Suprapubic skin (tissue), 4 donors: ENCODE results near the gene JAKMIP3. TPM values are rescaled to one million over a fixed set of nuclear protein-coding genes. Genes with fewer than 3 reads are reported as not detected.

Source experiments
- DNase-seq, 2 donors: peaks; one replicate each; pipeline ENCODE4 v3.0.0-alpha.2; 2019; ENCODE audit warnings: low spot score in 2 of 2
- H3K27ac ChIP-seq: fragments of 200-600 bp; sonication (generic); one replicate; pipeline ENCODE4 v1.5.1; 2019
- H3K27me3 ChIP-seq: fragments of 200-600 bp; sonication (generic); one replicate; pipeline ENCODE4 v1.5.1; 2019
- H3K36me3 ChIP-seq: fragments of 200-600 bp; sonication (generic); one replicate; pipeline ENCODE4 v1.5.1; 2019
- H3K4me1 ChIP-seq: fragments of 200-600 bp; sonication (generic); one replicate; pipeline ENCODE4 v1.5.1; 2019
- H3K4me3 ChIP-seq: fragments of 200-600 bp; sonication (generic); one replicate; pipeline ENCODE4 v1.5.1; 2019; ENCODE audit warnings: mild to moderate bottlenecking
- H3K9me3 ChIP-seq: fragments of 200-600 bp; sonication (generic); one replicate; pipeline ENCODE4 v1.5.1; 2019
- EP300 ChIP-seq: sonication (generic); formaldehyde crosslinking; IDR thresholded peaks from one replicate; pipeline ENCODE4 v1.6.1; 2017; ENCODE audit warnings: antibody characterized with exemption
- POLR2A ChIP-seq, 2 donors: fragments of 450-650 bp; IDR thresholded peaks; one replicate each; pipeline ENCODE4 v1.6.1; 2017; ENCODE audit warnings: antibody characterized with exemption in 2 of 2, mild to moderate bottlenecking in 2 of 2, moderate library complexity in 2 of 2
- POLR2AphosphoS5 ChIP-seq, 3 donors: sonication (generic); formaldehyde crosslinking; IDR thresholded peaks; one replicate each; pipeline ENCODE4 v1.6.1; 2017; ENCODE audit warnings: antibody characterized with exemption in 3 of 3
- WGBS: methylation state at CpG from one replicate; pipeline ENCODE4 v1.1.5; 2018; 5-methylcytosine and 5-hydroxymethylcytosine counted together
- total RNA-seq, 4 donors: library from RNA; depleted of rRNA; stranded (reverse); fragments of >200 nt; gene quantifications; one replicate each; pipeline ENCODE4 v1.1.0, GENCODE V29; 2016
- TF ChIP-seq, protein P1 (sequence below), 2 donors: fragments of 200-600 bp in 1 of 2; fragments of 450-650 bp in 1 of 2; sonication (generic) in 1 of 2; IDR thresholded peaks; one replicate each; pipeline ENCODE4 v1.5.1; 2016 to 2019; ENCODE audit warnings: antibody characterized with exemption in 2 of 2, mild to moderate bottlenecking in 1 of 2, moderate library complexity in 1 of 2

Gene JAKMIP3
- total RNA-seq, 4 donors from 2014 or later = 0.15 to 2.4 (median 0.51) TPM

DNA sequence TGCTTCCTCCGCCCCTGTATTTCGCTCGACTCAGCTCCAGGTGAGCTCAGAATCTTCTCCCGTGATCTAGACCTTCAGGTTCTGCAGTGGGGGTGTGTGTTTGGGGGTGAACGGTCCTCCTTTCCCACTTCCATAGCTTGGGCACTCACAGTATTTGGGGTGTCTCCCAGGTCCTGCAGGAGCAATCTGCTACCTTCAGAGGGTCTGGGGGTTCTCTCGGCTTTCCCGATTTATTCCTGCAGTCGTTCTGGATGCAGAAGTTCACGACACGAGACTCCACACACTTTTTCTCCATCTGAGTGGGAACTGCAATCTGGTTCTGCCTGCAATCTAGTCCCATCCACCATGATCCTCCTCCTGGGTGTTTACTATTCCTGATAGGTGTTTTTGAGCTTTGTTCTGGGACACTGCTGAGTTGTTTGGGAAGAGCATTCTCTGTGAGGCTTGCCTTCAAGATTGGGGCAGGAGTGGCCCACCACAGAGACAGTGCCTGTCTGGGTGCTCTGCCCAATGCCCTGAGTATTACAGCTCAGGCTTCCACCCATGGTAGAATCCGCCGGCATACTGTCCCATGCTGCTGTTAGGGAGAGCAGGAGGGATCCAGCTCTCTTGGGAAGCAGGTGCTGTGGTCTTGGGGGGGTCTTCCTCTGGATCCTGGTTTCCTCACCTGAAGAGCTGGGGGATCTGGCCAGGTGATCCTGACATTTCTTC, 29.8 kb downstream of the JAKMIP3 start:
- no peak for DNase-seq
- WGBS = 86% methylated on average over 12 of the region's 12 CpGs
- TF ChIP-seq POLR2AphosphoS5 (IDR thresholded peaks at IDR 0.05) = no peak
- no peak for TF ChIP-seq EP300
- TF ChIP-seq POLR2A (IDR thresholded peaks at IDR 0.05) = no peak
- TF ChIP-seq, protein P1, sequence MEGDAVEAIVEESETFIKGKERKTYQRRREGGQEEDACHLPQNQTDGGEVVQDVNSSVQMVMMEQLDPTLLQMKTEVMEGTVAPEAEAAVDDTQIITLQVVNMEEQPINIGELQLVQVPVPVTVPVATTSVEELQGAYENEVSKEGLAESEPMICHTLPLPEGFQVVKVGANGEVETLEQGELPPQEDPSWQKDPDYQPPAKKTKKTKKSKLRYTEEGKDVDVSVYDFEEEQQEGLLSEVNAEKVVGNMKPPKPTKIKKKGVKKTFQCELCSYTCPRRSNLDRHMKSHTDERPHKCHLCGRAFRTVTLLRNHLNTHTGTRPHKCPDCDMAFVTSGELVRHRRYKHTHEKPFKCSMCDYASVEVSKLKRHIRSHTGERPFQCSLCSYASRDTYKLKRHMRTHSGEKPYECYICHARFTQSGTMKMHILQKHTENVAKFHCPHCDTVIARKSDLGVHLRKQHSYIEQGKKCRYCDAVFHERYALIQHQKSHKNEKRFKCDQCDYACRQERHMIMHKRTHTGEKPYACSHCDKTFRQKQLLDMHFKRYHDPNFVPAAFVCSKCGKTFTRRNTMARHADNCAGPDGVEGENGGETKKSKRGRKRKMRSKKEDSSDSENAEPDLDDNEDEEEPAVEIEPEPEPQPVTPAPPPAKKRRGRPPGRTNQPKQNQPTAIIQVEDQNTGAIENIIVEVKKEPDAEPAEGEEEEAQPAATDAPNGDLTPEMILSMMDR (IDR thresholded peaks at IDR 0.05) = no peak

GRCh38 chr10:132096223-132096622, 30.5 kb downstream of the JAKMIP3 start:
- H3K27me3 ChIP-seq = peaks cover 3% of the 10 kb centered on the region
- H3K27ac ChIP-seq = no peak overlapping the region
- no peaks in the 10 kb centered on the region for H3K36me3 ChIP-seq
- H3K4me3 ChIP-seq = no peak overlapping the region
- no peak for TF ChIP-seq EP300
- TF ChIP-seq POLR2A (IDR thresholded peaks at IDR 0.05) = no peak
- no peak for TF ChIP-seq POLR2AphosphoS5 (IDR thresholded peaks at IDR 0.05)
- TF ChIP-seq, protein P1 (IDR thresholded peaks at IDR 0.05) = no peak
- no peaks in the 10 kb centered on the region for H3K4me1 ChIP-seq
- 35% methylated on average over 6 of the region's 6 CpGs for WGBS
- H3K9me3 ChIP-seq = no peaks in the 10 kb centered on the region
- DNase-seq = no peak

More for the DNA sequence above, 29.8 kb downstream of the JAKMIP3 start:
- Histone ChIP-seq H3K4me1 (no peaks in the 10 kb centered on the region), H3K4me3 (no peak overlapping the region), H3K36me3 (no peaks in the 10 kb centered on the region), H3K27ac (no peak overlapping the region), H3K9me3 (no peaks in the 10 kb centered on the region), H3K27me3 (peaks cover 3% of the 10 kb centered on the region)

DNA sequence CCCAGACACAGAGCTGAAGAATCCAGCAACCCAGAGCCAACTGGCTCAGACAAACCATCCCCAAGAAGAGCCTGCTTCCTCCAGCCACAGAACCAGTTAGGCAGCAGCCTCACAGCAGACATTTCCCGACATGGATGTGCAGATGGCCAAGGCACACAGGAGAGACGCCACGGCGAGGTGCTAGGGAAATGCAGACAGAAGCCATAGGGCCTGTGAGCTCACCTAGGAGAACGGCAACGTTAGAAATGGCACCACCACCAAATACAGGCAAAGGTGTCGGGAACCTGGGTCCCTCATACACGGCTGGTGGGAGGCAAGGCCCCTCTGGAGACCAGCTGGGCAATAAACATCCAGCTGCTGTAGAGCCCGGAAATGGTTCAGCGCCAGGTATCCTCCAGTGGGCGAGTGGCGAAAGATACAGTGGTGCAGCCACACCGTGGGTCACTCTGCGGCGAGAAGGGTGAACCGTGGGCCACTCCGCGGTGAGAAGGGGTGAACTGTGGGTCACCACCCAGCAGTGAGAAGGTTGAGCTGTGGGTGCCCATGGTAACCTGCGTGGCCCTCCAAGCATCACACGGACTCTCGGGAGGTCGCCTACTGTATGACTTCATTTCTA, 31.2 kb downstream of the JAKMIP3 start:
- DNase-seq = no peak
- 95% methylated on average over 17 of the region's 22 CpGs for WGBS
- no peaks in the 10 kb centered on the region for H3K4me1 ChIP-seq
- no peaks in the 10 kb centered on the region for H3K9me3 ChIP-seq
- H3K4me3 ChIP-seq = no peak overlapping the region
- TF ChIP-seq, protein P1 (IDR thresholded peaks at IDR 0.05) = no peak
- no peak for TF ChIP-seq POLR2AphosphoS5 (IDR thresholded peaks at IDR 0.05)
- no peak for TF ChIP-seq EP300
- no peak for TF ChIP-seq POLR2A (IDR thresholded peaks at IDR 0.05)
- no peaks in the 10 kb centered on the region for H3K36me3 ChIP-seq
- H3K27ac ChIP-seq = no peak overlapping the region
- peaks cover 3% of the 10 kb centered on the region for H3K27me3 ChIP-seq

- H3K4me1 ChIP-seq = no peaks in the 10 kb centered on the region
- TF ChIP-seq POLR2A (IDR thresholded peaks at IDR 0.05) (no peak), POLR2AphosphoS5 (IDR thresholded peaks at IDR 0.05) (no peak)
- DNase-seq = no peak
- no peak overlapping the region for H3K4me3 ChIP-seq
- H3K27me3 ChIP-seq = peaks cover 3% of the 10 kb centered on the region
- WGBS = 94% methylated on average over 5 of the region's 5 CpGs
- H3K9me3 ChIP-seq = no peaks in the 10 kb centered on the region
- no peaks in the 10 kb centered on the region for H3K36me3 ChIP-seq
- no peak overlapping the region for H3K27ac ChIP-seq
Measured at GRCh38 chr10:132097609-132098377, 32.0 kb downstream of the JAKMIP3 start.

GRCh38 chr10:132098539-132099388, 33.0 kb downstream of the JAKMIP3 start:
- no peak for TF ChIP-seq EP300
- TF ChIP-seq, protein P1 (IDR thresholded peaks at IDR 0.05) = no peak
- no peak for TF ChIP-seq POLR2AphosphoS5 (IDR thresholded peaks at IDR 0.05)
- no peak for TF ChIP-seq POLR2A (IDR thresholded peaks at IDR 0.05)
- Histone ChIP-seq H3K27ac (no peak overlapping the region), H3K4me3 (no peak overlapping the region), H3K9me3 (no peaks in the 10 kb centered on the region), H3K4me1 (no peaks in the 10 kb centered on the region), H3K27me3 (no peaks in the 10 kb centered on the region), H3K36me3 (no peaks in the 10 kb centered on the region)
- WGBS = 69% methylated on average over 24 of the region's 24 CpGs
- no peak for DNase-seq
